NCI-H1930 (cell line): ENCODE measurements around the gene TTF1.

Experiments
- DNase-seq, 2 experiments: peaks; one replicate each; lab custom pipeline; 2025; lab: John Stamatoyannopoulos, UW

Gene TTF1

DNA sequence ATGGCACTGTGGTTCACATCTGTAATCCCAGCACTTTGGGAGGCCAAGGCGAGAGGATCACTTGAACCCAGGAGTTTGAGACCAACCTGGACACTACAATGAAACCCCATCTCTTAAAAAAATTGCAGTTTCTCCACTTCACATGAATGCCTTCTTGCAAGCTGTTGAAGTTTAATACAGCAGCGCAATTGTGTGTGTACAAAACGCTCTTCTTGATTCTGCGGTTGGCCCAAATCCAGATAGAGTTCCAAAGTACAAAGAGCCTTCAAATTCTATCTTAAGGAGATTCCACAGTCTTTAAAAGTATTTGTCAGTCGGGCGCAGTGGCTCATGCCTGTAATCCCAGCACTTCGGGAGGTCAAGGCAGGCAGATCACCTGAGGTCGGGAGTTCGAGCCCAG, 42.6 kb downstream of the TTF1 start:
- no peak for DNase-seq

GRCh38 chr9:132357764-132358163, 48.9 kb downstream of the TTF1 start:
- DNase-seq = no peak

GRCh38 chr9:132356324-132356924, 50.2 kb downstream of the TTF1 start:
- DNase-seq = no peak

- peak; percentile 96 to 98 for DNase-seq
Observed at GRCh38 chr9:132354637-132355355, 51.8 kb downstream of the TTF1 start, which contains the start of gene SETX. Gene SETX, minus strand, starts transcription at chr9:132354986. Its CDS starts 5,558 bp downstream, at chr9:132349428.

DNA sequence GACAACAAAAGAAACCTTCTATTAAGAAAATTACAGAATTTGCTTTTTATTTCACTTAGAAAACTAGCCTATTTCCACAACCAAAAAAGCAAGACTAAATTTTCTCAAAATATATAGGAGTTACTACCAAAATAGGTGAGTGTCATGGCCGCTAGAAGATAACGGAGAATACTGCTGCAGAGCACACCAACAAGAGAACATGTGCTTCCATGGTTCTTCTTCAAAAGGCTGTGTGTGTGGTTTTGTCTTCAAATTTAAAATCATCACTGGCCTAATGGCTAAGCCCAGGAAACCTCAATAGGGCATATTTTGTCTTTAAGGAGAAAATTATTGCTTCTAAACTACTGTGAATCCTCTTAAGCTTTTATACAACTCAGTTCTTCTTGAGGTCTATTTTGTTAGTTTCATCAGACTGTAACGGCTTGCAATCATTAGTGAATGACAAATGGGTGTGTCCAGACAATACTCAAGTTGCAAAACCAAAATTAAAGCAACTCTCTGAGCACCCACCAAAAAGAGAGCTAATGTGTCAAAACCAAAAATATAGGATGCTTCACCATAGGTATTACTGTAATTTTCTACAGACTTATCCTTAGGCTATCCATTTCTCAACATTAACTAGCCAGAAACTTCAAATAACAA, 55.1 kb downstream of the TTF1 start:
- DNase-seq = no peak

GRCh38 chr9:132350861-132351315, 55.8 kb downstream of the TTF1 start:
- DNase-seq = no peak

DNA sequence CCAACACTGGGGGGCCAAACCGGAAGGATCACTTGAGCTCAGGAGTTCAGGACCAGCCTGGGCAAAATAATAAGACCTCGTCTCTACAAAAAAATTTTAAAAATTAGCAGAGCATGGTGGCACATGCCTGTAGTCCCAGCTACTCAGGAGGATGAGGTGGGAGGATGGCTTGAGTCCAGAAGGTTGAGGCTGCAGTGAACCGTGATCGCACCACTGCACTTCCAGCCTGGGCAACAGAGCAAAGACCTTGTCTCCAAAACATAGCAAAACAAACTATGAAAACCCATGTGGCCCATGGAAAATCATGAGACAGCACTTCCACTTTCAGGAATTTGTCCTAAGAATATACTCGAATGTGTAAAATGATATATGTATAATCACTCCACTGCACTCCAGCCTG, 58.0 kb downstream of the TTF1 start:
- no peak for DNase-seq

- no peak for DNase-seq
Observed at GRCh38 chr9:132346177-132346576, 60.5 kb downstream of the TTF1 start.

- no peak for DNase-seq
Observed at GRCh38 chr9:132341177-132341840, 65.3 kb downstream of the TTF1 start.

DNA sequence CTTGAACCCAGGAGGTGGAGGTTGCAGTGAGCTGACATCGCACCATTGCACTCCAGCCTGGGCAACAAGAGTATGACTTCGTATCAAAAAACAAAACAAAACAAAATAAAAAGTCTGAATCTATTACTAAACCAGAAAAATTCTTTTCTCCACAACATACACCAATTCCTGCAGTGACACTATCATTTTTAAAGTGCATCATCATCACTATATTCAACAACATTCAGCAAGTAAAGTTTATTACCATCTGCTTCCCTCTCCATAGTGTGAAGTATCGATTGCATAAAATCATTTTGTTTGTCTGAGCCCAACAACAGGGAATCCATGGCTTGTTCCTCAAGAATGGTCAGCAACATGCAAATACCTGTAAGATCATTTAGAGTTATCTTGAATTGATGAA, 72.3 kb downstream of the TTF1 start:
- DNase-seq = no peak

DNA sequence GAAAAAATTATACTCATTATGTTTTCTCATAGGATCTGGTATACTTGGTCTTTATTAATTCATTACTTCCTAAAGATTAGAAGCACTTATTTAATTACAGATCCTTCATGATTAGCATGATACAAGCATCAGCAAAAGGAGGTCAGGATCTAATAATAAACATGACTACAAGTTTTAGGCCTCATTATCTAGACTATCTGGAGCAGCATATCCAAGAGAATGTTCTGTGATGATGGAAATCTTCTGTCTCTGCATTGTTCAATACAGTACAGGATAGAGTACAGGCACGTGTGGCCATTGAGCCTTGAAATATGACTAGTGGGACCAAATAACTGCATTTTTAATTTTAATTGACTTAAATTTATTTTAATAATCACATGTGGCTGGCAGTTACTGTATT, 73.1 kb downstream of the TTF1 start:
- DNase-seq = no peak

DNA sequence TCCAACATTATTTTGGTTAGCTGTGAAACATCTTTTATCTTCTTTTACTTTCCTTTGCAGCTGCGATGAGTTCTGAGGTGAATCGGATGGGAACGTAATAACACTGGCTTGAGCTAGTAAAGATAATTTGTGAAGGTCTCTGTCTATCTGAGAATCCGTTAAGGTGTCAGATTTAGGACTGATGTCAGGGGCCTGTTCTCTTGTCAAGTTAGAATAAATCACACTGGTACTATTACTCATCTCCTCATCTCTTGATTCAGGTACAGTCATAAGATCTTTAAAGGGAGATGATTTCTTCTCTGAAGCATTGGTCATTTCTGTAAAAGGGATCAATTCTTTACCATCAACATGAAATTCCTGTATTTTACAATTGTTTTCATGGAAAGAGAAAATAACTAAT, 78.1 kb downstream of the TTF1 start:
- no peak for DNase-seq

- no peak for DNase-seq
Observed at GRCh38 chr9:132327537-132327936, 79.1 kb downstream of the TTF1 start.
